Osteoblast (primary cell): ENCODE measurements around the gene ZBP1. TPM values are rescaled to one million over a fixed set of nuclear protein-coding genes. Genes with fewer than 3 reads are reported as not detected.

ENCODE experiments used
- DNase-seq: peaks from one replicate; pipeline ENCODE4 v3.0.0; 2011; ENCODE audit warnings: low spot score, mixed read lengths; ENCODE audit not compliant: insufficient read length; ENCODE audit errors: missing footprints
- H2AFZ ChIP-seq: 2 replicates; pipeline ENCODE4 v1.6.0; 2011; ENCODE audit warnings: mild to moderate bottlenecking, low read length
- H3K27ac ChIP-seq: 2 replicates; pipeline ENCODE4 v1.5.1; 2011; ENCODE audit warnings: mild to moderate bottlenecking, low read depth, low read length, moderate library complexity
- H3K27me3 ChIP-seq: 2 replicates; pipeline ENCODE4 v1.6.0; 2012; ENCODE audit warnings: mild to moderate bottlenecking, control low read depth, inconsistent platforms, low read length, moderate library complexity; ENCODE audit not compliant: insufficient read depth
- H3K36me3 ChIP-seq: 2 replicates; pipeline ENCODE4 v1.5.1; 2011; ENCODE audit warnings: mild to moderate bottlenecking, low read length, control low read depth, moderate library complexity; ENCODE audit not compliant: insufficient read depth
- H3K4me1 ChIP-seq: 2 replicates; pipeline ENCODE4 v1.5.1; 2011; ENCODE audit warnings: mild to moderate bottlenecking, low read length, control low read depth, moderate library complexity; ENCODE audit not compliant: insufficient read depth
- H3K4me2 ChIP-seq: 2 replicates; pipeline ENCODE4 v1.6.0; 2011; ENCODE audit warnings: mild to moderate bottlenecking, low read length; ENCODE audit not compliant: insufficient read depth
- H3K4me3 ChIP-seq: fragments of 200-600 bp; sonication (generic); 3 replicates; pipeline ENCODE4 v1.5.1; 2012; ENCODE audit warnings: mild to moderate bottlenecking, low read length, inconsistent platforms; ENCODE audit not compliant: insufficient read depth
- H3K79me2 ChIP-seq: 2 replicates; pipeline ENCODE4 v1.6.0; 2012; ENCODE audit warnings: mild to moderate bottlenecking, low read length, control low read depth, inconsistent platforms; ENCODE audit not compliant: insufficient read depth
- H3K9me3 ChIP-seq: 2 replicates; pipeline ENCODE4 v1.5.1; 2011; ENCODE audit warnings: low read depth, low read length, control low read depth
- H4K20me1 ChIP-seq: 2 replicates; pipeline ENCODE4 v1.6.0; 2012; ENCODE audit warnings: mild to moderate bottlenecking, low read length, control low read depth; ENCODE audit not compliant: insufficient read depth
- total RNA-seq: library from RNA; depleted of rRNA; stranded (reverse); fragments of >200 nt; gene quantifications from 2 replicates; pipeline ENCODE4 v1.2.3, GENCODE V29; 2012
- TF ChIP-seq, protein P1 (sequence below): IDR thresholded peaks from 2 replicates; pipeline ENCODE4 v1.5.1; 2011; ENCODE audit warnings: mild to moderate bottlenecking, low read depth, low read length, moderate library complexity; ENCODE audit errors: extremely low read depth

The ZBP1 gene
- total RNA-seq, 1 donor: not detected

GRCh38 chr20:57583289-57584257 is 36.7 kb downstream of the ZBP1 start:
- Histone ChIP-seq H3K27me3 (peaks cover 36% of the 10 kb centered on the region), H3K4me2 (no peak overlapping the region)

GRCh38 chr20:57582432-57583288 is 37.6 kb downstream of the ZBP1 start:
- peaks cover 2% of the 10 kb centered on the region for H3K9me3 ChIP-seq
- TF ChIP-seq, protein P1, sequence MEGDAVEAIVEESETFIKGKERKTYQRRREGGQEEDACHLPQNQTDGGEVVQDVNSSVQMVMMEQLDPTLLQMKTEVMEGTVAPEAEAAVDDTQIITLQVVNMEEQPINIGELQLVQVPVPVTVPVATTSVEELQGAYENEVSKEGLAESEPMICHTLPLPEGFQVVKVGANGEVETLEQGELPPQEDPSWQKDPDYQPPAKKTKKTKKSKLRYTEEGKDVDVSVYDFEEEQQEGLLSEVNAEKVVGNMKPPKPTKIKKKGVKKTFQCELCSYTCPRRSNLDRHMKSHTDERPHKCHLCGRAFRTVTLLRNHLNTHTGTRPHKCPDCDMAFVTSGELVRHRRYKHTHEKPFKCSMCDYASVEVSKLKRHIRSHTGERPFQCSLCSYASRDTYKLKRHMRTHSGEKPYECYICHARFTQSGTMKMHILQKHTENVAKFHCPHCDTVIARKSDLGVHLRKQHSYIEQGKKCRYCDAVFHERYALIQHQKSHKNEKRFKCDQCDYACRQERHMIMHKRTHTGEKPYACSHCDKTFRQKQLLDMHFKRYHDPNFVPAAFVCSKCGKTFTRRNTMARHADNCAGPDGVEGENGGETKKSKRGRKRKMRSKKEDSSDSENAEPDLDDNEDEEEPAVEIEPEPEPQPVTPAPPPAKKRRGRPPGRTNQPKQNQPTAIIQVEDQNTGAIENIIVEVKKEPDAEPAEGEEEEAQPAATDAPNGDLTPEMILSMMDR: peak; percentile 35
- peak; percentile 81 for DNase-seq
- peaks cover 37% of the 10 kb centered on the region for H3K27me3 ChIP-seq
- peak overlapping the region; percentile 11 for H3K4me3 ChIP-seq
- peaks cover 7% of the 10 kb centered on the region for H3K4me1 ChIP-seq
- H3K36me3 ChIP-seq: no peaks in the 10 kb centered on the region
- no peak overlapping the region for H3K27ac ChIP-seq
- H4K20me1 ChIP-seq: no peaks in the 10 kb centered on the region
- no peak overlapping the region for H2AFZ ChIP-seq
- peak overlapping the region; percentile 48 for H3K4me2 ChIP-seq
- no peaks in the 10 kb centered on the region for H3K79me2 ChIP-seq

More at GRCh38 chr20:57583289-57584257, 36.7 kb downstream of the ZBP1 start:
- peaks cover 7% of the 10 kb centered on the region for H3K4me1 ChIP-seq
- no peak overlapping the region for H3K4me3 ChIP-seq
- peaks cover 2% of the 10 kb centered on the region for H3K9me3 ChIP-seq
- H3K79me2 ChIP-seq: no peaks in the 10 kb centered on the region
- H3K36me3 ChIP-seq: no peaks in the 10 kb centered on the region
- H4K20me1 ChIP-seq: no peaks in the 10 kb centered on the region
- DNase-seq: peak; percentile 48
- no peak overlapping the region for H2AFZ ChIP-seq
- no peak overlapping the region for H3K27ac ChIP-seq
- TF ChIP-seq, protein P1: no peak

- Histone ChIP-seq H2AFZ (no peak overlapping the region), H3K27ac (no peak overlapping the region), H3K4me3 (no peak overlapping the region), H3K4me1 (peaks cover 7% of the 10 kb centered on the region), H3K36me3 (no peaks in the 10 kb centered on the region), H3K9me3 (peaks cover 2% of the 10 kb centered on the region), H3K4me2 (no peak overlapping the region), H4K20me1 (no peaks in the 10 kb centered on the region), H3K79me2 (no peaks in the 10 kb centered on the region), H3K27me3 (peaks cover 36% of the 10 kb centered on the region)
- TF ChIP-seq, protein P1: no peak
- no peak for DNase-seq
Measured at GRCh38 chr20:57582029-57582378, 38.2 kb downstream of the ZBP1 start.
